Right atrium auricular region (tissue), 2 donors: ENCODE measurements around the gene SIGMAR1. TPM values are rescaled to one million over a fixed set of nuclear protein-coding genes. Genes with fewer than 3 reads are reported as not detected.

Experiments
- DNase-seq: peaks from one replicate; pipeline ENCODE4 v3.0.0-alpha.2; 2019; ENCODE audit warnings: low spot score
- H3K27ac ChIP-seq, 2 donors: fragments of 200-600 bp; sonication (generic); 1 replicate in 1 of 2; 2 replicates in 1 of 2; pipeline ENCODE4 v1.5.1; 2016 to 2019
- H3K27me3 ChIP-seq, 2 donors: fragments of 200-600 bp; sonication (generic); one replicate each; pipeline versions ENCODE4 v1.5.1 to v1.6.0; 2017 to 2019
- H3K36me3 ChIP-seq: fragments of 200-600 bp; sonication (generic); one replicate; pipeline ENCODE4 v1.5.1; 2016
- H3K4me1 ChIP-seq, 2 donors: fragments of 200-600 bp; sonication (generic); one replicate each; pipeline versions ENCODE4 v1.5.1 to v1.6.0; 2017 to 2019
- H3K4me3 ChIP-seq, 2 donors: fragments of 200-600 bp; sonication (generic); 1 replicate in 1 of 2; 2 replicates in 1 of 2; pipeline ENCODE4 v1.5.1; 2017 to 2019; ENCODE audit warnings: mild to moderate bottlenecking in 1 of 2, moderate library complexity in 1 of 2
- H3K9me3 ChIP-seq, 2 donors: fragments of 200-600 bp; sonication (generic); one replicate each; pipeline ENCODE4 v1.5.1; 2019
- CTCF ChIP-seq, 2 donors: fragments of 200-600 bp; sonication (generic); IDR thresholded peaks; one replicate each; pipeline ENCODE4 v1.5.1; 2019; ENCODE audit warnings: antibody characterized with exemption in 2 of 2
- total RNA-seq, 2 donors: library from RNA; depleted of rRNA; stranded (reverse); fragments of >200 nt; gene quantifications; one replicate each; pipeline ENCODE4 v1.1.0, GENCODE V29; 2016

SIGMAR1 gene
- total RNA-seq, 2 donors from 2014 or later: 52.2 to 70.7 TPM

DNA sequence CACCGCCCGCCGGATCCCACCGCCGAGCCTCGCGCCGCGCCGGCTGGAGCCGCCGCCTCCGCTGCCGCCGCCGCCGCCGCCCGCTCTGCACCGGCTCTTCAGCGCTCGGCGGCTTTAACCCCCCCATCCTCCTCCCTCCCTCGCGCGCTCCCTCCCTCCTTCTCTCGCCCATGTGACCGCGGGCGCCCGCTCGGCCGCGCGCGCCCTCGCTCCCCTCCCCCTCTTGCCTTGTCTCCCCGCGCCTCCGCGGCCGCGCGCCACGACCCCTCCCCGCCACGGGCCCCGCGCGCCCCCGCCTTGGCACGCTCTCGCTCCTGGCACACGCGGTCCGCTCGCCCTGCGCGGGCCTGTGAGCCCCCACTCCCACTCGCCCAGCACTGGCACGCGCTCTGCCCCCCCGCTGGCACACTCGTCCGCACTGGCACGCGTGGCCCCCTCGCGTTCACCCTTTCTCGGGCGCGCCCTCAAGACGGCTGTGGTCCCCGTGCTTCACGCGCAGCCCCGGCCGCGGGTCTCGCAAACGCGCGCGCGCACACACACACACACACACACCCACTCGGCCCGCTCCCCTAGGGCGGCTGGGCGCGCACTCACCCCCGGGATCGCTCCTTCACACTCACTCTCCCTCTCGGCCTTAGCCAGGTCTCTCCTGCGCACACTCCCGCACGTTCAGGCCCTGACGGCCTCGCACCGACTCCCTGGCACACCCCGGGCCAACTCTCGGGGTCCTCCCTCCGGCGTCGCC, 47.8 kb downstream of the SIGMAR1 start, which contains the start of gene CNTFR:
Gene CNTFR, minus strand, starts transcription at position 89 of the 745 bp plus-strand sequence. CDS start 20,743 bp downstream, outside the sequence.
- TF ChIP-seq CTCF (IDR thresholded peaks at IDR 0.05): no peak
- Histone ChIP-seq H3K4me3 (peak within 1 kb of the TSS; percentile 55 to 58), H3K27ac (peak within 1 kb of the TSS; percentile 67 to 68), H3K36me3 (no peaks in the 10 kb centered on the region), H3K4me1 (peaks cover 0 to 56% of the 10 kb centered on the region in 2 donors), H3K27me3 (no peaks in the 10 kb centered on the region), H3K9me3 (no peaks in the 10 kb centered on the region)
- no peak for DNase-seq

DNA sequence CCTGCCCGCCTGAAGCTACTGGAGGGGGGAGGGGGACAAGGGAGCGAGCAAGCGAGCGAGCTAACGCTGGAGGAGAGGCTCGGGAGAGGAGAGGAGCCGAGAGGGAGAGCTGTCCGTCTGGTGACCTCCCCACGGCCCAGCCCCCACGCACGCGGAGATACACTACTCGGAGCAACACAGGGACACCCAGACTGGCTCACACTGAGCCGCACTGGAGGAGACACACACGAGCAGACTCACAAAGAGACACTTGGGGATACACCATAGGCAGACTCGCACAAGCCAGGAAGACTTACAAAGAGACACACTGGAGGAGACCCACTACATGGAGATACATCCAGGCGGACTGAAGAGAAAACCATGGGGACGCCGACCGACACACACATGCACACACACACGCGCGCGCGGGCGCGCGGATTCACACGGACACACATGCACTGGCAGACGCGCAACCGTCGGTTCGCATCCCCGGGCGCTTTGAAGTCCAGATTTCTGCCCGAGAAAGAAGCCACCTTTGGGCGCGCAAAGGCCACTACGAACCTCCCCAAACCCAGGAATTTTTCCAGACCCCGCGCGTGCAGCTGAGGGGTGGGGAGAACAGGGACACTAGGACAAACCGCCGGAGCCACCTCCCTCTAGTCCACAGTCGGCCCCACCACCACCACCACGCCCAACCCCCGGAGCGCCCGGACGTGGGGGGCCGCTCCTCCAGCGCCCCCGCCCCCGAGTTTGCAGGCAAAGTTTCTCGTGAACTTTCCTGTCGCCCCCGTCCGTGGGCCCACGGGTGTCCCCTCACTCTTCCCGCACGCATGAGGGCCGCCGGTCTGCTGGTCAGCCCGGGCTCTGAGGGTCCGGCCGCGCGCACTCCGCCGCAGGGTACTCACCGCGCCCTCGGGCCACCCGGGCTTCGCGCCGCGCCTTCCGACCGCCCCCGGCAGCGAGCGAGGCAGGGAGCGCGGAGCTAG, 48.6 kb downstream of the SIGMAR1 start:
- no peak for TF ChIP-seq CTCF (IDR thresholded peaks at IDR 0.05)
- Histone ChIP-seq H3K27ac (peak overlapping the region in 1 of 2 donors; percentile 39), H3K36me3 (no peaks in the 10 kb centered on the region), H3K27me3 (no peaks in the 10 kb centered on the region), H3K4me3 (peak overlapping the region; percentile 55 to 58), H3K4me1 (peaks cover 0 to 55% of the 10 kb centered on the region in 2 donors), H3K9me3 (no peaks in the 10 kb centered on the region)
- DNase-seq: no peak

- no peak for TF ChIP-seq CTCF (IDR thresholded peaks at IDR 0.05)
- no peak overlapping the region for H3K27ac ChIP-seq
- H3K4me3 ChIP-seq: no peak overlapping the region
- H3K27me3 ChIP-seq: no peaks in the 10 kb centered on the region
- no peaks in the 10 kb centered on the region for H3K9me3 ChIP-seq
- DNase-seq: no peak
- H3K36me3 ChIP-seq: no peaks in the 10 kb centered on the region
- peaks cover 0 to 38% of the 10 kb centered on the region in 2 donors for H3K4me1 ChIP-seq
These were observed 50.3 kb downstream of the SIGMAR1 start for GRCh38 chr9:34587271-34587670.

DNA sequence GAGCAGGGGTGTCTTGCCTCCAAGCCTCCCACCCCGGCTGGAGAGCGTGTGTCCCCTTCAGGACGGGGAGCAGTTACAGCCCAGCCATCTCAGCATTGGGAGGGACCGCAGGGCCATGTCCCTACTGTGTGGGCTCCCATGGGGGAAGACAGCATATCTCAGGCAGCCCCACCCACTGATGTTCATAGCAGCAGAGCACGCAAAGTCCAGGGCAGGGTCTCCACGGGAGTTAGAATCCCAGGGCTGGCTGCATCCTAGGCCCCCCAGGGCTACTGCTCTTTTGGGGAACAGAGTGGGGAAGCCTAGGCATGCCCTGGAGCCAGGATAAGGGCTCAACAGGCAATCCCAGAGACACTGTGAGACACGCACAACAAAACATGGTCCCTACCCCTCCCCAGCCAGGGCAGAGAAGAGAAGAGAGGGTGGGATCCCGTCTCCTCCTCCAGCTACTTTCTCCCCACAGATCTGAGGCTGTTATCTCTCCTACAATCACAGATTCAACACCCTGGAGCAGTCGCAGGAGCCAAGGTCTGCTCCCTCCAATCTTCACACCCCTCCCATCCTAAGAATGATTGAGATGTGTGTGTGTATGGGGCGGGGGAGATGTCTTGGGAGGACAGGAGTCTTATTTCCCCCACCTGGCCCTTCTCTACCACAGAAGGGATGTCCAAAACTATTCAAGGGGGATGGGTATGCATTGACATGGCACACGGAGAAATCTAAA, 51.5 kb downstream of the SIGMAR1 start:
- Histone ChIP-seq H3K36me3 (no peaks in the 10 kb centered on the region), H3K27ac (no peak overlapping the region), H3K9me3 (no peaks in the 10 kb centered on the region), H3K4me3 (no peak overlapping the region), H3K27me3 (no peaks in the 10 kb centered on the region), H3K4me1 (peaks cover 0 to 27% of the 10 kb centered on the region in 2 donors)
- TF ChIP-seq CTCF (IDR thresholded peaks at IDR 0.05): no peak
- DNase-seq: no peak

DNA sequence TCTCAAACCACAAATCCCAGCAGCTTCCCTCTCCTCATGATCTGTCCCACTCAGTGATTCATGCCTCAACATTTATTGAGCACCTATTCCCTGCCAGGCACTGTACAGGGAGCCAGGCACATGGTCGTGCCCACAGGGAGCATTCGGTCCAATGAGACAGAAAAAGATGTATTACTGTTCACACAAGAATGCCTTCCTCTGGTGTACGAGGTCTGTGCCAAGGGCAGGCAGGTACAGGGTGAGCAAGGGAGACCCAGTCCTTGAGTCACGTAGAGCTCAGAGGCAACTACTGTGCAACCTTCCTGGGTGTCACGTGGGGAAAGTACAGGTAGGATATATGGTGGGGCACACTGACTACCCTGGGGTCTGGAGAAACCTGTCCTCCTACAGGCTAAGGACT, 52.6 kb downstream of the SIGMAR1 start:
- H3K4me3 ChIP-seq: no peak overlapping the region
- no peaks in the 10 kb centered on the region for H3K27me3 ChIP-seq
- no peak for TF ChIP-seq CTCF (IDR thresholded peaks at IDR 0.05)
- H3K27ac ChIP-seq: no peak overlapping the region
- H3K36me3 ChIP-seq: no peaks in the 10 kb centered on the region
- DNase-seq: no peak
- no peaks in the 10 kb centered on the region for H3K9me3 ChIP-seq
- peaks cover 0 to 15% of the 10 kb centered on the region in 2 donors for H3K4me1 ChIP-seq
